ENCODE measurements around the gene IZUMO4. TPM values are rescaled to one million over a fixed set of nuclear protein-coding genes. Genes with fewer than 3 reads are reported as not detected.
"Not testable (repeated sequence)": the region's sequence is repeated elsewhere in the genome, so short reads cannot be mapped to it uniquely, and the experiment has no call there.

Gene IZUMO4
- total RNA-seq, 1 donor: 2.2 TPM

- DNase-seq (ENCODE audit: low read depth in 2 of 3, low spot score in 2 of 3): no peak
These were observed 25.5 kb downstream of the IZUMO4 start for GRCh38 chr19:2122251-2122650.

- no peak for DNase-seq (ENCODE audit: low read depth in 2 of 3, low spot score in 2 of 3)
These were observed 26.3 kb downstream of the IZUMO4 start for GRCh38 chr19:2122982-2123381.

GRCh38 chr19:2123682-2124387 lies 27.1 kb downstream of the IZUMO4 start:
- DNase-seq (ENCODE audit: low read depth in 2 of 3, low spot score in 2 of 3): peak in 1 of 3 donors; percentile 6

- no peak for DNase-seq (ENCODE audit: low read depth in 2 of 3, low spot score in 2 of 3)
These were observed 30.3 kb downstream of the IZUMO4 start for GRCh38 chr19:2126879-2127518.

- DNase-seq (ENCODE audit: low read depth in 2 of 3, low spot score in 2 of 3): no peak
These were observed 31.0 kb downstream of the IZUMO4 start for GRCh38 chr19:2127758-2128157.

- not testable (repeated sequence) for DNase-seq (ENCODE audit: low read depth in 2 of 3, low spot score in 2 of 3)
These were observed 31.5 kb downstream of the IZUMO4 start for GRCh38 chr19:2128252-2128651.

GRCh38 chr19:2129022-2129421 lies 32.3 kb downstream of the IZUMO4 start:
- no peak for DNase-seq (ENCODE audit: low read depth in 2 of 3, low spot score in 2 of 3)

- DNase-seq (ENCODE audit: low read depth in 2 of 3, low spot score in 2 of 3): no peak
These were observed 32.8 kb downstream of the IZUMO4 start for GRCh38 chr19:2129486-2129885.

GRCh38 chr19:2129892-2130770 lies 33.4 kb downstream of the IZUMO4 start:
- DNase-seq (ENCODE audit: low read depth in 2 of 3, low spot score in 2 of 3): no peak

GRCh38 chr19:2131012-2131975 lies 34.6 kb downstream of the IZUMO4 start:
- not testable (repeated sequence) for DNase-seq (ENCODE audit: low read depth in 2 of 3, low spot score in 2 of 3)

- DNase-seq (ENCODE audit: low read depth in 2 of 3, low spot score in 2 of 3): no peak
These were observed 35.5 kb downstream of the IZUMO4 start for GRCh38 chr19:2132191-2132590.

- DNase-seq (ENCODE audit: low read depth in 2 of 3, low spot score in 2 of 3): no peak
These were observed 36.2 kb downstream of the IZUMO4 start for GRCh38 chr19:2132731-2133490.

- DNase-seq (ENCODE audit: low read depth in 2 of 3, low spot score in 2 of 3): no peak
These were observed 39.0 kb downstream of the IZUMO4 start for GRCh38 chr19:2135474-2136402.

- DNase-seq (ENCODE audit: low read depth in 2 of 3, low spot score in 2 of 3): no peak
These were observed 40.1 kb downstream of the IZUMO4 start for GRCh38 chr19:2136796-2137195.

GRCh38 chr19:2138061-2138728 lies 41.5 kb downstream of the IZUMO4 start:
- no peak for DNase-seq (ENCODE audit: low read depth in 2 of 3, low spot score in 2 of 3)

- no peak for DNase-seq (ENCODE audit: low read depth in 2 of 3, low spot score in 2 of 3)
These were observed 42.8 kb downstream of the IZUMO4 start for GRCh38 chr19:2139385-2140137.

GRCh38 chr19:2140138-2140569 lies 43.4 kb downstream of the IZUMO4 start:
- DNase-seq (ENCODE audit: low read depth in 2 of 3, low spot score in 2 of 3): no peak

Measured in hematopoietic multipotent progenitor cell (in vitro differentiated cells).